Measurements from ENCODE around the gene CDT1.

CDT1 gene

GRCh38 chr16:88806491-88807111 is 3.0 kb downstream of the CDT1 start:
- no peak for DNase-seq

GRCh38 chr16:88807142-88807625 is 3.6 kb downstream of the CDT1 start:
- DNase-seq = no peak

DNA sequence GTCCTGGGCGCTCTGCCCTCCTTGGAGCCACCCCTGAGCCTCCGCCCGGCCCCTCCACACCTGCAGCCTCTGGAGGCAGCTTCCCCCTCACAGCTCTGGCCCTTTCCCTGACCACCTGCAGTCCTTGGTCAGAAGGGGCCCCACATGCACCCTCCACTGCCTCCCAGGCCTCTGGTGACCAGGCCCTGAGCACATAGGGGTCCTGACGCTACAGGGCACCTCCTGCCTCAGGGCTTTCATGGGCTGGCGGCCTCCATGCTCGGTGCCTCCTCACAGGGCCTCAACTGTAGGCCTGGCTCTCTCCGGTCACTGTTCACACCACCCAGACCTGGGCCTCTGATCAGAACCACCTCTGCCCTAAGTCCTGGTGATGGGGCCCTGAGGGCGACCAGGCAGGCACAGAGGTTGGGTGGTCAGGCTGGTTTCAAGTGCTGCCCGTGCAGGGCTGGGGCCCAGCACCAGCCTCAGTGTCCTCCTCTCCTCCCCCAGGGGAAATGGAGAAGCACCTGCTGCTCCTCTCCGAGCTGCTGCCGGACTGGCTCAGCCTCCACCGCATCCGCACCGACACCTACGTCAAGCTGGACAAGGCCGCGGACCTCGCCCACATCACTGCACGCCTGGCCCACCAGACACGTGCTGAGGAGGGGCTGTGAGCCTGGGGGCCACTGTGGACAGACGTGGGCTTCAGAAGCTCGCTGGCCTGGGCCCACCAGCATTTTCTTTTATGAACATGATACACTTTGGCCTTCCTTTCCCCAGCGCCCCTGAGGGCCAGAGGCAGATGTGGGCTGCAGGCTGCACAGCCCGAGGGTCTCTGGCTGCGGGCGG is 4.3 kb downstream of the CDT1 start:
- DNase-seq = no peak

DNA sequence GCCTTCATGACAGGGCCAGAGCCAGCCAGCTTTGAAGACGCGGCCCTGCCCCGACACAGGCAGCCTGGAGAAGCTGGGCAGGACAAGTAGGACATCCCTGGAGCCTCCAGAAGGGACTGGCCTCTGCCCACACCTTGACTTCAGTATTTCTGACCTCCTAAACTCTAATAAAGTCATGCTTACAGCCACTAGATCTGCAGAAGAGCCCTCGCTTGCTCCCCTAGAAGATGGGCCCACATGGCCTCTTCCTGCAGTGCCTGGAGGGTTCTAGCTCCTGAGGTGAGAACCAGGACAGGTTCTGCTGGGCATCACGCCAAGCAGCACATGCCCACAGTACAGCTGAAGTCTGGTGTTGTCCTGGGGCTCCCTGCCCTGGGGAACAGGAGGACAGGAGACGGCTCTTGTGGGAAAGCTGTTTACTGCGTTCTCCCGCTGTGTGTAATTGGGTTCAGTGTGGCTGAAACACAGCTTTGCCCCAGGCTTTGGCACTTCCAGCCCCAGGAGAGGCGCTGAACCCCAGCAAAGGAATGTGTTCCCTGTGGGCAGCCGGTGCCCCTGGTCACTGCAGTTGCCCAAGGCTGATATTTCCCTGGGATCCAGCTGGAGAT is 5.6 kb downstream of the CDT1 start:
- no peak for DNase-seq

- DNase-seq = no peak
Measured at GRCh38 chr16:88809676-88810165, 6.1 kb downstream of the CDT1 start.

GRCh38 chr16:88810166-88810911 is 6.8 kb downstream of the CDT1 start:
- no peak for DNase-seq

DNA sequence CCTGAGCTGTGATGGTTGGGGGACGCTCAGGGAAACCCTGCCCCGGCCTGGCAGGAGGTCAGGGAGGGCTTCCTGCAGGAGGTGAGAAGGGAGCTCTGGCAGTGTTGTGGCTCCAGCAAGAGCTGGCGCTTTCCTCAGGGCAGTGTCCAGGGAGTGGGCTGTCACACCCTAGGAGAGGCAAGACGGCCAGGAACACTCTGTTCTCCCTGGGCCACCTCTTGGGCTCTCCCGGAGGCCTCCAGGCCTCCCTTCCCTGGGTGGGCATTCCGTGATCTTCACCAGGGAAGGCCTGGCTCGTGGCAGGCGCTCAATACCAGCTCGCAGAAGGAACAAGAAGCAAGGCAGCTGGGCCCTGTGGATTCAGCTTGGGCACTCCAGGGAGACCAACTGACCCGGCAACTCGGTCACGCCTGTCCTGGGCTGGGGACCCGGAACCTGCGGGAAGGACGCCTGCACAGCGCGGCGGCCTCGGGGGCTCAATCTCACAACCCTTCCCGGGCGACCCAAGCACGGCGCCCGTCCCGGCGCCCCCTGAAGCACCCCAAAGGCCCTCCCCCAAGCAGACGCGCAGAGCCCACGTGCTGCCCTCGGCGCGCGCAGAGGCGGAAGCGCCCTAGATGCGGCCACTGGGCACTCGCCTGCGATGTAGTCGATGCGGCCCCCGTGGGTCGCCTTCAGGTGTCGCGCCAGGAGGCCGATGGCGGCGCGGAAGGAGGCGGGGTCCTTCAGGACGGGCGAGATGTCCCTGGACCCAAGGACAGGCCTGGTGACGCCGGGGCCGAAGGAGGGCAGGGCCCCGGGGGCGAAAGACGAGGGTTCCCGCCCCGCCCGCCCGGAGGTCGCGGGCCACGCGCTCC is 7.6 kb downstream of the CDT1 start:
- peak; percentile 61 for DNase-seq

GRCh38 chr16:88811769-88812512 is 8.4 kb downstream of the CDT1 start, which contains the start of gene APRT:
TSS of gene APRT (minus strand) at chr16:88811928. CDS start at chr16:88811899, 29 bp downstream.
- DNase-seq = peak; percentile 93

DNA sequence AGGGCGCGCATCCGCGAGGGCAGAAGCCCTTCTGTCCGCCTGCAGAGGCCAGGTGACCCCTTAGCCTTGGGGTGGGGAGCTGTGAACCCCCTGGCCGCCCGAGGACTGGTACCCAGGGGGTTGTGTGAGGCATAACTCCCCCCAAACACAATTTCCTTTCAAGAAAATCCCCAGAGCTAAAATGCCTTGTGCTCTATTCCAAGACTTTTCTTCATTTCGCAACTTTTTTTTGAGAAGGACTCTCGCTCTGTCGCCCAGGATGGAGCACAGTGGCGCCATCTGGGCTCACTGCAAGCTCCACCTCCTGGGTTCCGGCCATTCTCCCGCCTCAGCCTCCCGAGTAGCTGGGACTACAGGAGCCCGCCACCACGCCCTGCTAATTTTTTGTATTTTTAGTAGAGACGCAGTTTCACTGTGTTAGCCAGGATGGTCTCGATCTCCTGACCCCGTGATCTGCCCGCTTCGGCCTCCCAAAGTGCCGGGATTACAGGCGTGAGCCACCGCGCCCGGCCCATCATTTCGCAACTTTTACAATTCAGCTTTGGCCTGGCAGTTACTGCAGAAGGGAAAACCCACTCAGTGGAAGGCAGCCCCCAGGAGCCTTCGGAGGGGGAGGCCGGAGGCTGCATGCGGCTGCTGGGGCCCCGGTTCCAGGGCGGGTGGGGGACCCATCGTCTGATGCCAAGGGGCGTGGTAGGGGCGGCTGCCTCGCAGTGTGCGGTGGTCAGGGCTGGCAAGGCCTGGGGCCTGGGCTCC is 9.1 kb downstream of the CDT1 start:
- no peak for DNase-seq

- DNase-seq = no peak
Measured at GRCh38 chr16:88813269-88814143, 9.9 kb downstream of the CDT1 start.

DNA sequence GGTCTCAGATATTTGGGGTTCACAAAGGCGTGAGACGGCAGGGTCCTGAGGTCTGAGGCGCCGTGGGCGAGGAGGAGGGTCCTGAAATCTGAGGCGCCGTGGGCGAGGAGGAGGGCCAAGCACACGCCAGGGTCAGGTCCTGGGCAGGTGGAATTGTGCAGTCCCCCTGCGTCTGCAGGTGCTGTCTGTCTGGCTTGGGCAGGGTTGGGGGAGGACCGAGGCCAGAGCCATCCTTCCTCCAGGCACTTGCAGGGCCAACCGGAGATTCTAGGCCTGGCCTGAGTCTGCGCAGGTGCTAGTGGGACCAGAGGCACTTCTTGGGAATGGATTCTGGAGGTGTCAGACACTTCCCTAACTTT is 10.5 kb downstream of the CDT1 start:
- DNase-seq = no peak

- no peak for DNase-seq
Measured at GRCh38 chr16:88815227-88815626, 11.6 kb downstream of the CDT1 start.

GRCh38 chr16:88815901-88816589 is 12.5 kb downstream of the CDT1 start:
- DNase-seq = no peak

DNA sequence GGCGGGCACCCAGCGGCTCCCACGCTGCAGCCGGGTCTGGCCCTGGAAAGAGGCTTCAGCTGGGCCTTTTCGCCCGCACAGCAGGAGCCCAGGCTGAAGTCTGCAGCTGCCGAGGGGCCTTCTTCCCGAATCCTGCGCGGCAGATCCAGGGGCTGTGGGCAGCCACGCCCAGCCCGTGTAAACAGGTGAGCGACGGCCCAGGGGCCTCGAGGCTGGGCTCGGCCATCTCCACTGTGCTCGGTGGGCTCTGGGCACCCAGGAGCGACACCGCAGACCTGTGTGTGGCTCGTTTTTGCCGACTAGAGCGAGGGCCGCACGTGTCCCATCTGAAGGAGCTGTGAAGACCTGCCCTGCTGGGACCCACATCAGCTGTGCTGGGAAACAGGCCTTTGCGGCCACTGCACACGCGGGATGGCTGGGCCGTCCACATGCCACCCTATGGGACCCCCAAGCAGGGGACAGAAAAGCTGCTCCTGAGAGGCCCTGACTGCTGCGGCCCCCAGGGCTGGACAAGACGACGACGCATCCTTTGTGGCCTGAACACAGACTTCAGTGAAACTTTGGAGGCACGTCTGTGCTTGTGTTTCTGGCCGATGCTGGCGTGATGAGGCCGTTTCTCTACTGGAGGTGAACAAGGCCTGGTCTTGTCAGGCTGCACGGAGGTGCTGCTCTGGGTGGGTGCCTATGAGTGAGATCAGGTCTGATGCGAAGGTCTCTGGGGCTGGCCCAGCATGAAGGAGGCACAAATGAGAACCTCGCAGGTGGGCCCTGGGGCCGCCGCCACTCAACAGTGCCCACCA is 13.3 kb downstream of the CDT1 start:
- no peak for DNase-seq

DNA sequence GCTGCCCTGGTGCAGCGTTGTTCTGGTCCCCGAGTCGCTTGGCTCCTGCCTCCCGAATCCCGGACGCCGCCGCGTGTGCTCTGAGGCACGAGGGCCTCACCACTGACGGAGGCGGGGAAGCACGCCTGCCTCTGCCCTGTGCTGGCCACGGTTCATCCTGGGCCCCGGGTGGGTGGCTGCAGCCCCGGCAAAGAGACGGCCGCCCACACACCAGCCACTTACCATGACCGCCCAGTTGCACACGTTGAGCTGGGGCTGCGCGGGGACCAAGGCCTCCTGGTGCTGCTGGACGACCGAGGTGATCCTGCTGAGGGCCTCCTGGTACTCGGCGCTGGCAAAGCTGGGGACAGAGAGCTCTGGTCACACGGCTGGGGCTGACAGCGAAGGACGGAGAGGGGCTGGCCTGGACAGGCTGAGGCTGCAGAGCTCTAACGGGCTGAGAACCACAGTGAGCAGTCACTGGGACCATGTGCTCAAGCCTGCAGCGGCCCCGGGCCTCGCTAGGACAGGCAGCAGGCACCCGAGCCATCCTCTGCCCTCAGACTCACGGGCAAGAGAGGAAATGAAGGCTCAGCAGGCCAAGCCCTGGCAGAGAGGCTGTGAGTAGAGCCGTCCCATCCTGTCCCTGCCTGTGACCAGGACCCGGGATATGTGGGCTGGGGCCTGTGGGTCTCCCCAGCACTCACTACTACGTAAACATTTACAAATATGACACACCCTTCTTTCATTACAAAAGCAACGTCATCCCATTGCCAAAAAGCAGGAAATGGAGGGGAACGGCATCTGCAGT is 14.4 kb downstream of the CDT1 start:
- DNase-seq = no peak

DNA sequence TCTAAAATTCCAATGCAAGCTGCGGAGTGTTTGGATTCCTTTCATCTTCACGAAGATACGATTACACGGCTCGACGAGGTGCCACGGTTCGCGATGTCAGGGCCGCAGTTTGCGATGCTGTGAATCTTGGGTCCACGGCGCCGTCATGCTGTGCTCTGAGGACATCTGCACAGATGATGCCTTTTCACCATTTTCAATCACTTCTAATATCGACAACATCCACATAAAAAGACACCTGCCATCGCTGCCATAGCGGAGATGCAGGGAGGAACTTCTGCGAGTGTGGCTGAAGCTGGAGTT is 14.9 kb downstream of the CDT1 start:
- no peak for DNase-seq

DNA sequence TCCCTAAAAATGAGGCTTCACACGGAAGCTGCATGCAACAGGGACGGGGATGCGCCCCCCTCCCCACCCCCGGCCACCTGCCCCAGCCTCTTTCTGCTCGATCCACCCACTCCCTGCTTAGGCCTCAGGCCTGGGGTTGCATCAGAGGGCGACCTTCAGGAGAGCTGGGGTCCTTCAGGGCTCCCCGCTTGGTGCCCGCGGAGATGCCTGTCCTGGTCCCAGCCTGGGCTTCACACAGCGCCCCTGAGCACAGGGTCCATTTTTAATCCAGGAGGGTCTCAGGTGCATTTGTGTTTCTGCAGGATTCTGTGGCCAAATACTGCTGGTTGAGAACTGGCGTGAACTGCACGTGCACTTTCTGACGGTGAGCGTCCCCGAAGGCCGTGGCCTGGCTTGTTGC is 15.5 kb downstream of the CDT1 start:
- DNase-seq = no peak

Measured in activated gamma-delta T cell (primary cell).